BLaER1 (cell line): ENCODE data around the gene TDP2.

Experiments
- H3K27ac ChIP-seq: shearing (Covaris generic); formaldehyde crosslinking; 2 replicates; pipeline ENCODE4 v1.8.1; 2022
- H3K27me3 ChIP-seq: shearing (Covaris generic); formaldehyde crosslinking; 2 replicates; pipeline ENCODE4 v1.8.1; 2022
- H3K36me3 ChIP-seq: shearing (Covaris generic); formaldehyde crosslinking; 2 replicates; pipeline ENCODE4 v1.8.1; 2022
- H3K4me1 ChIP-seq: shearing (Covaris generic); formaldehyde crosslinking; 2 replicates; pipeline ENCODE4 v1.8.1; 2022
- H3K4me2 ChIP-seq: shearing (Covaris generic); formaldehyde crosslinking; 2 replicates; pipeline ENCODE4 v1.8.1; 2022
- H3K4me3 ChIP-seq: shearing (Covaris generic); formaldehyde crosslinking; 2 replicates; pipeline ENCODE4 v1.8.1; 2022
- H3K9ac ChIP-seq: shearing (Covaris generic); formaldehyde crosslinking; 2 replicates; pipeline ENCODE4 v1.8.1; 2022
- H3K9me3 ChIP-seq: shearing (Covaris generic); formaldehyde crosslinking; 2 replicates; pipeline ENCODE4 v1.8.1; 2022
- H4K20me1 ChIP-seq: shearing (Covaris generic); formaldehyde crosslinking; 2 replicates; pipeline ENCODE4 v1.8.1; 2022
- Cebpa-rat ChIP-seq: shearing (Covaris generic); IDR thresholded peaks from 2 replicates; pipeline ENCODE4 v1.8.1; 2022

The TDP2 gene

DNA sequence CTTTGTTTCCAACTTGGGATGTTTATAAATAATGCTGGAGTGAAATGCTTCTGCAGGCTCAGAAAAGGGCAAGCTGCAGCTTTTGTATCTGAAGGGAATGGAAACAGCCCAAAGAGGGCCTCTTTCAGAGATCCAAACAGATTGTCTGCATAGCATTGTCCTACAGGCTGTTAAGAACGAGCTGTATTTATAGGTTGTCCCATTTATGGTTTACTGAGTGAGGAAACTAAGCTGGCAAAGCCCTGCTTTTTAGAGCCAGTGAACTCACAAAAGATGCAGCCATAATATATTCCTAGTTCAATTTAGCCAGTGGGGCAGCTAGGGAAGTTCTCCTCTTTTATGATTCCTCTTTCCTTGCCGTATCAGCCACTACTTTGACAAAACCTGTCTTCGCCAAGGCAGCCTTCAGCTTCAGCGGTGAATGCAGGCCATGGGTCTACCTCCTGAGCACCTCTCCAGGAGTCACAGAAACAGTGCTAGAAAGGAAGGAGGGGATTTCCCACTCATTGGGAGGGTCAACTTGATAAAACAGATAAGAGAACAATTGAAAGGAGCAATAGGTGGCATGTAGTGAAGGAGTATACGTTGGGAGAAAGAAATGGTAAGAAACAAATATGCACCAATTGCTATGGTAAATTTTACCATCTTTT is 35.7 kb downstream of the TDP2 start:
- Histone ChIP-seq H3K4me1 (no peaks in the 10 kb centered on the region), H3K27me3 (no peaks in the 10 kb centered on the region), H4K20me1 (no peaks in the 10 kb centered on the region), H3K9me3 (peaks cover 10% of the 10 kb centered on the region), H3K36me3 (no peaks in the 10 kb centered on the region), H3K27ac (no peak overlapping the region), H3K4me3 (no peak overlapping the region), H3K4me2 (no peak overlapping the region), H3K9ac (no peak overlapping the region)
- TF ChIP-seq Cebpa-rat = no peak

DNA sequence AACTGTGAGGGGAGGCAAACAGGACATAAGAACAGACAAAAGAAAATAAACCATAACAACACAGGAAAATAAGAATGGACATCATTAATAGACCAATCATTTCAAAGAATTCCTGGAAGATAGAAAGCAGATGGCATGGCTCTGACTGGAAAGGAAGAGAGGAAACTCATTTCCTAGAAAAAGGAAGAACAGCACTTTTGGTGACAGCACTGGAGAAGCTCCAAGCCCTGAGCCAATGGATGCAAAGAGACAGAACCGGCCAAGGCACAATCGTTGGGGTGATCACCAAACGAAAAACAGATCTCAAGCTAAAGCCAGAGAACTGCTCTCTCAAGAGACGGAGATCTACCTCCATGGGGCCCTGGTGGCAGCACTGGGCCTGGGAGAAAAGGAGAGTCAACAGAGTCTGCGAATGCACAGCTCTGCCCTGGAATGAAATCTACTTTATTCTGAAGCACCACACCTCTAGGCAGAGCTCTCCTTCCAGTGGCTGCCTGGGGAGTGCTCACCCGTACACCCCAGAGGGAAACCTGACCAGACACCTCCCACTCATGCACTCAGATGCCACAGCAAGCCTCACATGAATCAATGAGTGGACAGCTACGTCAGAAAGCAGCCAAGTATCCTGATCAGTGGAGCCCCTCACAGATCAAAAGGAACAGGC is 44.9 kb downstream of the TDP2 start:
- Histone ChIP-seq H3K9me3 (no peaks in the 10 kb centered on the region), H3K4me3 (no peak overlapping the region), H4K20me1 (no peaks in the 10 kb centered on the region), H3K27ac (no peak overlapping the region), H3K4me1 (no peaks in the 10 kb centered on the region), H3K4me2 (no peak overlapping the region), H3K9ac (no peak overlapping the region), H3K36me3 (no peaks in the 10 kb centered on the region), H3K27me3 (no peaks in the 10 kb centered on the region)
- no peak for TF ChIP-seq Cebpa-rat

DNA sequence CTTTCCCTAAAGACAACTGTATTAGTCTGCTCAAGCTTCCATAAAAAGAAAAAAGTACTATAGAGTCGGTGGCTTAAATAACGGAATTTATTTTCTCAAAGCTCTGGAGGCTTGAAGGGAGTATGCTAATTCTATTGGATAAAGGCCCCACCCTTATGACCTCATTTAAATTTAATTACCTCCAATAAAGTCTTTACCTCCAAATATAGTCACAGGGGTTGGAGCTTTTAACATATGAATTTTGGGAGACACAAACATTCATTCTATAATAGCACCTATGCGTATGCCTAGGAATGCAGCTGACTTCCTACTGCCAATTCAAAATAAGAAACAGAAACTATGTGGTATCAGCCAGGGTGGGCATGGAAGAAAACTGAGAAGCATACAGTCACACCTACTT is 46.1 kb downstream of the TDP2 start:
- Histone ChIP-seq H3K36me3 (no peaks in the 10 kb centered on the region), H3K9me3 (no peaks in the 10 kb centered on the region), H4K20me1 (no peaks in the 10 kb centered on the region), H3K4me2 (no peak overlapping the region), H3K9ac (no peak overlapping the region), H3K4me1 (no peaks in the 10 kb centered on the region), H3K27me3 (no peaks in the 10 kb centered on the region), H3K4me3 (no peak overlapping the region), H3K27ac (no peak overlapping the region)
- no peak for TF ChIP-seq Cebpa-rat

DNA sequence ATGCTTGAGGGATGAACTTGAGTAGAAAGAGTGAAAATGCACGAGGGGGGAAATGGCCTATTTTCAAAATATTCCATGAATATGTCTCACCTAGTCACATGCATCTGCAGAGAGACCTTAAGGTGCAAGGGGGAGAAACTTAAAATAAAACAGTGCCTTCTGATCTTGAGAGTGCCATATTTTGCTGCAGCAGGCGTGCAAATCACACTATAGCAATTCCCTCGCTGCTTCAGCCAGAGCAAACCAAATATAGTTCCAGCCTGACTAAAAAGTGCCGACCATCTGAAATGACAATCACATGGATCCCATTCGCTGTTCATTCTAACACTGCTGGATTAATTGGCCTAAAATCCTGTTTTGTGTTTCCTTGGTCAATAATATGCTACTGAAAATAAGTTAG is 47.0 kb downstream of the TDP2 start:
- H3K9ac ChIP-seq = no peak overlapping the region
- H3K4me1 ChIP-seq = no peaks in the 10 kb centered on the region
- no peaks in the 10 kb centered on the region for H3K36me3 ChIP-seq
- no peaks in the 10 kb centered on the region for H3K9me3 ChIP-seq
- H3K4me3 ChIP-seq = no peak overlapping the region
- H3K27me3 ChIP-seq = no peaks in the 10 kb centered on the region
- H3K4me2 ChIP-seq = no peak overlapping the region
- H4K20me1 ChIP-seq = no peaks in the 10 kb centered on the region
- no peak for TF ChIP-seq Cebpa-rat
- no peak overlapping the region for H3K27ac ChIP-seq

DNA sequence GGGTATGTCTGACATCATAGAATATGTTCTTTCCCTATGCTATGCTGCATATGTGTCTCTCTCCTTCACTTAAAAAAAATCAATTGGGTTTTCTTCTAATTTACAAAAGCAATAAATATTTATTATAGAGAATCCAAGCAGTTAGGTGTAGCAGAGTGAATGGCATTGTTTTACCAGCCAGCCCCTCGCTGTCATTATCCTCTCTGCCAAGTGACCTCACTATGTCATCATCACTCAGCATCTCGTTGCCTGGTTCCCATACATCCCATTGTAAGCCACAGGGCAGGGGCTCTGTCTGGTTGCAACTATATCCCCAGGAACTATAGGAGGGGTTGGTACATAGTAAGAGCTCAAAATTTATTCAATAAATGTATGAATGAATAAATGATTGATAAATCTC is 52.1 kb downstream of the TDP2 start:
- no peak for TF ChIP-seq Cebpa-rat
- no peak overlapping the region for H3K9ac ChIP-seq
- no peak overlapping the region for H3K4me3 ChIP-seq
- no peaks in the 10 kb centered on the region for H4K20me1 ChIP-seq
- H3K36me3 ChIP-seq = no peaks in the 10 kb centered on the region
- no peaks in the 10 kb centered on the region for H3K9me3 ChIP-seq
- no peaks in the 10 kb centered on the region for H3K4me1 ChIP-seq
- no peak overlapping the region for H3K4me2 ChIP-seq
- H3K27me3 ChIP-seq = no peaks in the 10 kb centered on the region
- no peak overlapping the region for H3K27ac ChIP-seq

DNA sequence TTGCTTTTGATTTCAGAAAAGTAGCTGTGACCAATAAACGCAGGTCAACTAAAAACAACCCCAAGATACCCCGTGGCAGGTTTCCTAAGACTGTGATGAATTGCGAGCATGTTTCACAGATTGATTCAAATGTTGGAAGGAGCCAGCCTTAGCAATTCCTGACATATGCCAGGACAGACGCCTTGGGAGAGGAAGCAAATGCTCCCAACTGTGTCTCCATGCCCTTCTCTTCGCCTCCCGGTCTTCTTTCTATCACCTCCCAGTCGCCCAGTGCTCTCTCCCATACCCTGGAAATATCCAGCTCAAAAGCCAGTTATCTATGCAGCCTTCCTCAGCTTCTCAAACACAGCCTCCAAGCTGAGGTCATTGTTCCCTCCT is 52.7 kb downstream of the TDP2 start:
- no peak overlapping the region for H3K9ac ChIP-seq

DNA sequence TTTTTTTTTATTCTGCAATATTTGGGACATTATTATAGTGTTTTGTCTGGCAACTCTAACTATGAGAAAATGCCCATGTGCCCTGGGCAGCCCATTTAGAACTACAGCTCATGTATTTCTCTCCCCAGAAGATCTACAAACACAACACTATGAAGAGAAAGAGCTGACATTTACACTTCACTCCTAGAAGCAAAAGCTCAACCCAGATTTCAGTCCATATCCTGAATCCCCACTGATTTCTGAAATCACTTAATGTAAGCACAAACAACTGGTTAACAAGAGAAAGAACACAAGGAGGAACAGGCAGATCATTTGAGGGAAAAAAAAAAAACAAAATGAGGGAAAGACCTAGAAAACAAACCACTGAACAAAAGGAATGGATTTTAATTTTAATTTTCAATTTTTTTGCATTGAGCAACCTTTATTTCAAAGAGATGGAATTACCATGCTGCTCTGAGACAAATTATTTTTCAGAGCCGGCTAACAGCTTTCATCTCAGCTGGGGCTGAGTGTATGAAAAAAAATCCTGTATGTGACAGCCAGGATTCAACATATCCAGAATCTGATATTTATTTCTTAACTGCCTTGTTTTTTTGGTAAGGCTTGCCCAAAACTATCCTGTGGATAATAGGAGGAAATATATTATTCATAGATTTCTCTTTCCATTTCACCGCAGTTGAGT is 53.2 kb downstream of the TDP2 start:
- Histone ChIP-seq H3K9me3 (no peaks in the 10 kb centered on the region), H3K27me3 (no peaks in the 10 kb centered on the region), H3K4me2 (no peak overlapping the region), H3K27ac (no peak overlapping the region), H3K36me3 (no peaks in the 10 kb centered on the region), H3K4me3 (no peak overlapping the region), H3K4me1 (no peaks in the 10 kb centered on the region), H4K20me1 (no peaks in the 10 kb centered on the region), H3K9ac (no peak overlapping the region)
- TF ChIP-seq Cebpa-rat = no peak

More for the DNA sequence above, 52.7 kb downstream of the TDP2 start:
- TF ChIP-seq Cebpa-rat = no peak
- Histone ChIP-seq H3K27me3 (no peaks in the 10 kb centered on the region), H3K9me3 (no peaks in the 10 kb centered on the region), H3K4me3 (no peak overlapping the region), H3K4me2 (no peak overlapping the region), H3K36me3 (no peaks in the 10 kb centered on the region), H4K20me1 (no peaks in the 10 kb centered on the region), H3K27ac (no peak overlapping the region), H3K4me1 (no peaks in the 10 kb centered on the region)

DNA sequence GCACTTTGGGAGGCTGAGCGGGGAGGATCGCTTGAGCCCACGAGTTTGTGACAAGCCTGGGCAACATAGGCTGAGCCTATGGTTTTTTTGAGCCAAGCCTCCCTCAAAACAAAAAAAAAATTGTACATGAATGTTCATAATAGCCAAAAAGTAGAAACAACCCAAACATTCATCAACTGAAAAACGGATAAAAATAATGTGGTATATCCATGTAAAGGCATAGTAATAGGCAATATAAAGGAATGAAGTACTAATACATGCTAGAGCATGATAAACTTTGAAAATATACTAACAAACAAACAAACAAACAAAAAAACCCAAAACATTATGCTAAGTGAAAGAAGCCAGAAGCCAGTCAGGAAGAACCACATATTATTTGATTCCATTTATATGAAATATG is 56.0 kb downstream of the TDP2 start:
- no peak for TF ChIP-seq Cebpa-rat
- H3K4me2 ChIP-seq = no peak overlapping the region
- no peak overlapping the region for H3K9ac ChIP-seq
- no peak overlapping the region for H3K27ac ChIP-seq
- H3K9me3 ChIP-seq = no peaks in the 10 kb centered on the region
- H3K36me3 ChIP-seq = no peaks in the 10 kb centered on the region
- H4K20me1 ChIP-seq = no peaks in the 10 kb centered on the region
- no peak overlapping the region for H3K4me3 ChIP-seq
- H3K4me1 ChIP-seq = no peaks in the 10 kb centered on the region
- no peaks in the 10 kb centered on the region for H3K27me3 ChIP-seq

DNA sequence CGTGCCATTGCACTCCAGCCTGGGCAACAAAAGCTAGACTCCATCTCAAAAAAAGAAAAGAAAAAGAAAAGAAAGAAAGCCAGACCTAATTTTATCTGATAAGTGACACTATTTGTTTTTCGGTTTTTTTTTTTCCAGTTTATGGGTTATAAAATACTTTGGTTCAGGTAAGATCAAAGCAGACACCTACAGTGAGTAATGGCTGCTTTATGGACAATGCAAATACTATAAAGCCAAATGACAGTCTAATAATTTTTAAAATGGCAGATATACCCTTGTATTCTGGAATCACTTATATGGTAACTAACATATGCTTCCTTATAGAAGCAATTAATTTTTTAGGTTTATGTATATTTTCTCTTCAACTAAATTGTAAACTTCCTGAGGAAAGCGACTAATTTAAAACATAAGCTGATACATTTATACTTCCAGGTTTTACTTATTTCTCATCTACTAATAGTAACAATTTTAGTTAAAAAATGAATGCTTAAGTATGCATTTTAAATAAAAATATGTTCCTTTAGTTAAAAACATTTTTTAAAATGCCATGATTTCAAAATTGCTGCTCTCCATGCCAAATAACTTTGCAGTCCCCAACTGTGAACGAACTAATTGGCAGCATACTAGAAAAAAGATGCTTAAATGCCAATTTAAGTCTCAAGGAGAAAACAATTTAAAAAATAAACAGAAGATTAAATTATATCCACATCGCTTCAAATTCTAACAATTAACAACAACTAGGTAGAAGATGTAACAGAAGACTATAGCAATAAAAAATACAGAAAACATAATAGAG is 59.2 kb downstream of the TDP2 start:
- H3K36me3 ChIP-seq = no peaks in the 10 kb centered on the region
- no peaks in the 10 kb centered on the region for H3K4me1 ChIP-seq
- H3K4me3 ChIP-seq = no peak overlapping the region
- no peaks in the 10 kb centered on the region for H3K9me3 ChIP-seq
- no peaks in the 10 kb centered on the region for H3K27me3 ChIP-seq
- H3K27ac ChIP-seq = no peak overlapping the region
- no peak overlapping the region for H3K9ac ChIP-seq
- H3K4me2 ChIP-seq = no peak overlapping the region
- TF ChIP-seq Cebpa-rat = no peak
- no peaks in the 10 kb centered on the region for H4K20me1 ChIP-seq
